ENCODE measurements around the gene ZNF546. TPM values are rescaled to one million over a fixed set of nuclear protein-coding genes. Genes with fewer than 3 reads are reported as not detected.

The ZNF546 gene
- total RNA-seq, 1 experiment from 2014 or later = 1.1 TPM

DNA sequence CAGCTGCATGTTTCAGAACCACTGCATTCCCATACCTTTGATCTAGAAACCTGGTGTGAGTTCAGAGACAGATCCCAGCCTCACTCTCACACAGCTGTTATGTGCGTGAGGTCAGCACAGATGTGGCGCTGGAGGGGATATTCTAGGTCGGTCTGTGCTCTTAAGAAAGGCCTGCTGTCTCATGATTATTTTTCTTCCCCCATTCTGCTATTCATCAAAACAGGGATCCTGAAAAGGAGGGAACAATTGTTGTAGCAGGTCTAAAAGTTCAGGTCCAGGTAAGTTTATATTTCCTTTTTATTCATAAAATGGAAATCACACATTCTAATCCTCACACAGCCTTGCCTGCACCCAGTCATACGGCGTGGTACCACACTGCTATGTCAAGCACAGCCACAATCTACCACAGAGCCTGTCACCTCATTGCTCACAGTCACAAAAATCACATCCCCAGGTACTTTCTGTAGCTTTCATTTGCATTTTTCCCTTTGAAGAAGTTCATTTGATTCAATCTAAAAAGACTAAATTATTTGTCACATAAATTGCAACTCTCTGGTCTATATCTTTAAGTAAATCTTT, 867 bp downstream of the ZNF546 start:
- no peak for DNase-seq (ENCODE audit: low spot score)
- no peak for ATAC-seq
- H3K4me3 Mint-ChIP-seq = peak overlapping the region; percentile 99
- no peak overlapping the region for H3K27ac Mint-ChIP-seq
- TF ChIP-seq GABPB1 (CRISPR knock-in tag; IDR thresholded peaks at IDR 0.05) (no peak), ZNF121 (CRISPR knock-in tag; IDR thresholded peaks at IDR 0.05) (no peak)
- H3K9me3 Mint-ChIP-seq = peaks cover 25% of the 10 kb centered on the region
- POLR2A ChIA-PET = interaction anchor here (1.7 kb wide), 1 partner anchor 27 kb away, joined by 5 read pairs; the partner anchor contains the start of gene PSMC4
- CTCF ChIA-PET = interaction anchor here (1.0 to 1.1 kb wide), 3 partner anchors 27 to 220 kb away, joined by 3 to 4 read pairs (median 3); partner anchors contain the start of genes PSMC4, TTC9B and ZNF780A
- peaks cover 14% of the 10 kb centered on the region for H3K4me1 Mint-ChIP-seq
- peaks cover 21% of the 10 kb centered on the region for H3K36me3 Mint-ChIP-seq
- H3K27me3 Mint-ChIP-seq (ENCODE audit: low read depth) = no peaks in the 10 kb centered on the region

DNA sequence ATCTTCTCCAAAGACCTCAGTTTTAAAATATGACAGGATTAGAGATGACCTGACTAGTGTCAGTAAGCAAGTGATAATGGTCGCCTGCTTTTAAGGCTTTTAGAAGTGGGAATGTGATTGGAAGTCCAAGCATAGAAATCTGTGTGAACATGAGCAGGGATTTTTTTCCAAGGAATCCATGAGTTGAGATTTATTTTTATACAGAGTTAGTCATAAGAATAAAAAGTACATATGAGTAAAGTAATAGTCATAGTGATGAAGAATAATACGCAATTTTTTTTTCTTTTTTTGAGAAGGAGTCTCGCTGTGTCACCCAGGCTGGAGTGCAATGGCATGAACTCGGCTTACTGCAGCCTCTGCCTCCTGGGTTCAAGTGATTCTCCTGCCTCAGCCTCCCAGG, 1.6 kb downstream of the ZNF546 start:
- Mint-ChIP-seq H3K36me3 (peaks cover 14% of the 10 kb centered on the region), H3K9me3 (peaks cover 17% of the 10 kb centered on the region), H3K4me3 (peak overlapping the region; percentile 99), H3K27ac (no peak overlapping the region), H3K4me1 (peaks cover 14% of the 10 kb centered on the region), H3K27me3 (ENCODE audit: low read depth) (no peaks in the 10 kb centered on the region)
- ATAC-seq (no peak), DNase-seq (ENCODE audit: low spot score) (no peak)
- ChIA-PET CTCF (no interaction called here), POLR2A (no interaction called here)
- TF ChIP-seq ZNF423 (CRISPR knock-in tag; IDR thresholded peaks at IDR 0.05) (no peak), OVOL2 (CRISPR knock-in tag; IDR thresholded peaks at IDR 0.05; ENCODE audit: borderline replicate concordance) (no peak), JUN (CRISPR knock-in tag; IDR thresholded peaks at IDR 0.05) (no peak), FOXJ3 (CRISPR knock-in tag; IDR thresholded peaks at IDR 0.05; ENCODE audit: borderline replicate concordance) (no peak), EMX1 (CRISPR knock-in tag; IDR thresholded peaks at IDR 0.05) (no peak), PRRX2 (CRISPR knock-in tag; IDR thresholded peaks at IDR 0.05) (no peak), ATF1 (CRISPR knock-in tag; IDR thresholded peaks at IDR 0.05) (no peak), SP1 (CRISPR knock-in tag; conservative IDR thresholded peaks at IDR 0.05) (no peak), ZNF416 (CRISPR knock-in tag; IDR thresholded peaks at IDR 0.05) (no peak), ZNF219 (CRISPR knock-in tag; IDR thresholded peaks at IDR 0.05; ENCODE audit: borderline replicate concordance) (no peak), TP53 (CRISPR knock-in tag; IDR thresholded peaks at IDR 0.05) (no peak)
- TF ChIP-seq, protein P1, sequence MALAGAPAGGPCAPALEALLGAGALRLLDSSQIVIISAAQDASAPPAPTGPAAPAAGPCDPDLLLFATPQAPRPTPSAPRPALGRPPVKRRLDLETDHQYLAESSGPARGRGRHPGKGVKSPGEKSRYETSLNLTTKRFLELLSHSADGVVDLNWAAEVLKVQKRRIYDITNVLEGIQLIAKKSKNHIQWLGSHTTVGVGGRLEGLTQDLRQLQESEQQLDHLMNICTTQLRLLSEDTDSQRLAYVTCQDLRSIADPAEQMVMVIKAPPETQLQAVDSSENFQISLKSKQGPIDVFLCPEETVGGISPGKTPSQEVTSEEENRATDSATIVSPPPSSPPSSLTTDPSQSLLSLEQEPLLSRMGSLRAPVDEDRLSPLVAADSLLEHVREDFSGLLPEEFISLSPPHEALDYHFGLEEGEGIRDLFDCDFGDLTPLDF (CRISPR knock-in tag; IDR thresholded peaks at IDR 0.05) = no peak
- TF ChIP-seq, protein P2, sequence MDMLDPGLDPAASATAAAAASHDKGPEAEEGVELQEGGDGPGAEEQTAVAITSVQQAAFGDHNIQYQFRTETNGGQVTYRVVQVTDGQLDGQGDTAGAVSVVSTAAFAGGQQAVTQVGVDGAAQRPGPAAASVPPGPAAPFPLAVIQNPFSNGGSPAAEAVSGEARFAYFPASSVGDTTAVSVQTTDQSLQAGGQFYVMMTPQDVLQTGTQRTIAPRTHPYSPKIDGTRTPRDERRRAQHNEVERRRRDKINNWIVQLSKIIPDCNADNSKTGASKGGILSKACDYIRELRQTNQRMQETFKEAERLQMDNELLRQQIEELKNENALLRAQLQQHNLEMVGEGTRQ (CRISPR knock-in tag; IDR thresholded peaks at IDR 0.05) = no peak
- TF ChIP-seq, protein P3, sequence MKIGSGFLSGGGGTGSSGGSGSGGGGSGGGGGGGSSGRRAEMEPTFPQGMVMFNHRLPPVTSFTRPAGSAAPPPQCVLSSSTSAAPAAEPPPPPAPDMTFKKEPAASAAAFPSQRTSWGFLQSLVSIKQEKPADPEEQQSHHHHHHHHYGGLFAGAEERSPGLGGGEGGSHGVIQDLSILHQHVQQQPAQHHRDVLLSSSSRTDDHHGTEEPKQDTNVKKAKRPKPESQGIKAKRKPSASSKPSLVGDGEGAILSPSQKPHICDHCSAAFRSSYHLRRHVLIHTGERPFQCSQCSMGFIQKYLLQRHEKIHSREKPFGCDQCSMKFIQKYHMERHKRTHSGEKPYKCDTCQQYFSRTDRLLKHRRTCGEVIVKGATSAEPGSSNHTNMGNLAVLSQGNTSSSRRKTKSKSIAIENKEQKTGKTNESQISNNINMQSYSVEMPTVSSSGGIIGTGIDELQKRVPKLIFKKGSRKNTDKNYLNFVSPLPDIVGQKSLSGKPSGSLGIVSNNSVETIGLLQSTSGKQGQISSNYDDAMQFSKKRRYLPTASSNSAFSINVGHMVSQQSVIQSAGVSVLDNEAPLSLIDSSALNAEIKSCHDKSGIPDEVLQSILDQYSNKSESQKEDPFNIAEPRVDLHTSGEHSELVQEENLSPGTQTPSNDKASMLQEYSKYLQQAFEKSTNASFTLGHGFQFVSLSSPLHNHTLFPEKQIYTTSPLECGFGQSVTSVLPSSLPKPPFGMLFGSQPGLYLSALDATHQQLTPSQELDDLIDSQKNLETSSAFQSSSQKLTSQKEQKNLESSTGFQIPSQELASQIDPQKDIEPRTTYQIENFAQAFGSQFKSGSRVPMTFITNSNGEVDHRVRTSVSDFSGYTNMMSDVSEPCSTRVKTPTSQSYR (CRISPR knock-in tag; IDR thresholded peaks at IDR 0.05) = no peak

DNA sequence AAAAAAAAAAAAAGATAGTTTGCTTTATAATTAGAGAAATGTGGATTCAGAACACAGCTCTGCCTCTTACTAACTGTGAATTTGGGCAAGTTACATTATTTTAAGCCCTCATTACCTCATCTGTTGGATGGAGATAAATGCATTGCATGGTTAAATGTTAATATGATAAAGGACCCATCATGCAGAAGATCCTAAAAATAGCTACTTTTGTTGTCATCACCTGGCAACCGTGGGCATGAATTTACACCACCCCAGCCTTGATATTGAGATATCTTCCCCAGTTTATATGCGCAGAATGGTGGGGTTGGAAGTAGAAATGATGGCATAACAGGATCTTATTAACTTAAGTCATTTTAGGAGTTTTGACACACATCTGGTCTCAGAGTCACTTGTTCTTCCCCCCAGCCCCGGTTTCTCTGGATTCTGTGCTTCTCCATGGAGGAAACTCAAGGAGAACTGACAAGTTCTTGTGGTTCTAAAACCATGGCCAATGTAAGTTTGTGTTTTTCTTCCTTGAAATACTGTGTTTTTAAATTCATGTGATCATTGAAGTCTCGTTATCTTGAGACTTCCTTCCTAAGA, 8.9 kb downstream of the ZNF546 start:
- no peak overlapping the region; the same call in 1 of the 2 replicates for H3K27ac Mint-ChIP-seq
- H3K36me3 Mint-ChIP-seq = peaks cover 15% of the 10 kb centered on the region
- TF ChIP-seq, protein P4, sequence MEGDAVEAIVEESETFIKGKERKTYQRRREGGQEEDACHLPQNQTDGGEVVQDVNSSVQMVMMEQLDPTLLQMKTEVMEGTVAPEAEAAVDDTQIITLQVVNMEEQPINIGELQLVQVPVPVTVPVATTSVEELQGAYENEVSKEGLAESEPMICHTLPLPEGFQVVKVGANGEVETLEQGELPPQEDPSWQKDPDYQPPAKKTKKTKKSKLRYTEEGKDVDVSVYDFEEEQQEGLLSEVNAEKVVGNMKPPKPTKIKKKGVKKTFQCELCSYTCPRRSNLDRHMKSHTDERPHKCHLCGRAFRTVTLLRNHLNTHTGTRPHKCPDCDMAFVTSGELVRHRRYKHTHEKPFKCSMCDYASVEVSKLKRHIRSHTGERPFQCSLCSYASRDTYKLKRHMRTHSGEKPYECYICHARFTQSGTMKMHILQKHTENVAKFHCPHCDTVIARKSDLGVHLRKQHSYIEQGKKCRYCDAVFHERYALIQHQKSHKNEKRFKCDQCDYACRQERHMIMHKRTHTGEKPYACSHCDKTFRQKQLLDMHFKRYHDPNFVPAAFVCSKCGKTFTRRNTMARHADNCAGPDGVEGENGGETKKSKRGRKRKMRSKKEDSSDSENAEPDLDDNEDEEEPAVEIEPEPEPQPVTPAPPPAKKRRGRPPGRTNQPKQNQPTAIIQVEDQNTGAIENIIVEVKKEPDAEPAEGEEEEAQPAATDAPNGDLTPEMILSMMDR (IDR thresholded peaks at IDR 0.05) = no peak
- TF ChIP-seq, protein P5, sequence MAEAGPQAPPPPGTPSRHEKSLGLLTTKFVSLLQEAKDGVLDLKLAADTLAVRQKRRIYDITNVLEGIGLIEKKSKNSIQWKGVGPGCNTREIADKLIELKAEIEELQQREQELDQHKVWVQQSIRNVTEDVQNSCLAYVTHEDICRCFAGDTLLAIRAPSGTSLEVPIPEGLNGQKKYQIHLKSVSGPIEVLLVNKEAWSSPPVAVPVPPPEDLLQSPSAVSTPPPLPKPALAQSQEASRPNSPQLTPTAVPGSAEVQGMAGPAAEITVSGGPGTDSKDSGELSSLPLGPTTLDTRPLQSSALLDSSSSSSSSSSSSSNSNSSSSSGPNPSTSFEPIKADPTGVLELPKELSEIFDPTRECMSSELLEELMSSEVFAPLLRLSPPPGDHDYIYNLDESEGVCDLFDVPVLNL (CRISPR knock-in tag; IDR thresholded peaks at IDR 0.05; ENCODE audit: borderline replicate concordance, low read depth) = no peak
- no peak for TF ChIP-seq ESRRA (CRISPR knock-in tag; IDR thresholded peaks at IDR 0.05; ENCODE audit: borderline replicate concordance)
- TF ChIP-seq, protein P6, sequence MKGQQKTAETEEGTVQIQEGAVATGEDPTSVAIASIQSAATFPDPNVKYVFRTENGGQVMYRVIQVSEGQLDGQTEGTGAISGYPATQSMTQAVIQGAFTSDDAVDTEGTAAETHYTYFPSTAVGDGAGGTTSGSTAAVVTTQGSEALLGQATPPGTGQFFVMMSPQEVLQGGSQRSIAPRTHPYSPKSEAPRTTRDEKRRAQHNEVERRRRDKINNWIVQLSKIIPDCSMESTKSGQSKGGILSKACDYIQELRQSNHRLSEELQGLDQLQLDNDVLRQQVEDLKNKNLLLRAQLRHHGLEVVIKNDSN (CRISPR knock-in tag; IDR thresholded peaks at IDR 0.05) = no peak
- TF ChIP-seq, protein P7, sequence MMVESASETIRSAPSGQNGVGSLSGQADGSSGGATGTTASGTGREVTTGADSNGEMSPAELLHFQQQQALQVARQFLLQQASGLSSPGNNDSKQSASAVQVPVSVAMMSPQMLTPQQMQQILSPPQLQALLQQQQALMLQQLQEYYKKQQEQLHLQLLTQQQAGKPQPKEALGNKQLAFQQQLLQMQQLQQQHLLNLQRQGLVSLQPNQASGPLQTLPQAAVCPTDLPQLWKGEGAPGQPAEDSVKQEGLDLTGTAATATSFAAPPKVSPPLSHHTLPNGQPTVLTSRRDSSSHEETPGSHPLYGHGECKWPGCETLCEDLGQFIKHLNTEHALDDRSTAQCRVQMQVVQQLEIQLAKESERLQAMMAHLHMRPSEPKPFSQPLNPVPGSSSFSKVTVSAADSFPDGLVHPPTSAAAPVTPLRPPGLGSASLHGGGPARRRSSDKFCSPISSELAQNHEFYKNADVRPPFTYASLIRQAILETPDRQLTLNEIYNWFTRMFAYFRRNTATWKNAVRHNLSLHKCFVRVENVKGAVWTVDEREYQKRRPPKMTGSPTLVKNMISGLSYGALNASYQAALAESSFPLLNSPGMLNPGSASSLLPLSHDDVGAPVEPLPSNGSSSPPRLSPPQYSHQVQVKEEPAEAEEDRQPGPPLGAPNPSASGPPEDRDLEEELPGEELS (CRISPR knock-in tag; IDR thresholded peaks at IDR 0.05) = no peak
- no peak for TF ChIP-seq NFATC4 (CRISPR knock-in tag; IDR thresholded peaks at IDR 0.05)

More for the DNA sequence above, 8.9 kb downstream of the ZNF546 start:
- POLR2A ChIA-PET = interaction anchor here (0.6 kb wide), 1 partner anchor 160 kb away, joined by 3 read pairs; the partner anchor contains the start of gene FBL
- Mint-ChIP-seq H3K4me3 (no peak overlapping the region), H3K9me3 (peaks cover 16% of the 10 kb centered on the region), H3K27me3 (ENCODE audit: low read depth) (no peaks in the 10 kb centered on the region), H3K4me1 (no peaks in the 10 kb centered on the region)
- DNase-seq (ENCODE audit: low spot score) = no peak
- CTCF ChIA-PET = no interaction called here
- no peak for ATAC-seq

Data from WTC11 (cell line).